Ovary (tissue), 3 donors: ENCODE results near the gene ADCY10.

Experiments
- CTCF ChIP-seq, 3 donors: fragments of 450-650 bp in 2 of 3; fragments of 200-600 bp in 1 of 3; IDR thresholded peaks; one replicate each; pipeline versions ENCODE4 v1.5.1 to v1.8.0; 2016 to 2022; ENCODE audit warnings: antibody characterized with exemption in 3 of 3, mild to moderate bottlenecking in 1 of 3
- EP300 ChIP-seq: sonication (generic); formaldehyde crosslinking; IDR thresholded peaks from one replicate; pipeline ENCODE4 v1.6.1; 2017; ENCODE audit warnings: antibody characterized with exemption
- POLR2A ChIP-seq: fragments of 450-650 bp; IDR thresholded peaks from one replicate; pipeline ENCODE4 v1.6.1; 2017; ENCODE audit warnings: antibody characterized with exemption, mild to moderate bottlenecking, moderate library complexity
- donor health status: DM: no; HTN: no; CAD: no.

DNA sequence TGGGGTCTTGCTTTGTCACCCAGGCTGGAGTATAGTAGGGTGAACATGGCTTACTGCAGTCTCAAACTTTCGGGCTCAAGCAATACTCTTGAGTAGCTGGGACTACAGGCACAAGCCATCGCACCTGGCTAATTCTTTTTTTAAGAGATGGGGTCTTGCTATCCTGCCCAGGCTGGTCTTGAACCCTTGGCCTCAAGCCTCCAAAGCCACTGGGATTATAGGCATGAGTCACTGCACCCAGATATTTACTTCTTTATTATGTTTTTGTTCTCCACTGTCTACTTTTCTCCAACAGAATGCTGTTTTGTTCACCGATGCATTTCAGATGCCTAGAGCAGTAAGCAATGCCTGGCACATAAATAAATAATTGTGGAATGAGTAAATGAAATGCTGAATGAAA lies 72.4 kb downstream of the ADCY10 start:
- TF ChIP-seq CTCF (IDR thresholded peaks at IDR 0.05) (no peak), POLR2A (no peak), EP300 (no peak)
